MCF 10A (cell line): ENCODE results near the gene PPFIA2. TPM values are rescaled to one million over a fixed set of nuclear protein-coding genes. Genes with fewer than 3 reads are reported as not detected.

Source experiments
- BruUV-seq: library from RNA; stranded (reverse); fragments of 400-500 nt; replicated peaks from 2 replicates; lab custom pipeline; 2021; lab: Mats Ljungman, UMichigan
- CTCF ChIA-PET: fragments of 300-600 bp; sonication (Branson Sonifier 250); formaldehyde crosslinking; extraction: SDS; loops from one replicate; lab custom pipeline; 2021; ENCODE audit warnings: antibody characterized with exemption, inconsistent platforms; lab: Yijun Ruan, JAX
- POLR2A ChIA-PET: fragments of 300-600, 350-650 bp; sonication (Branson Sonifier 250); formaldehyde crosslinking; extraction: SDS; loops from one replicate; lab custom pipeline; 2020; ENCODE audit warnings: antibody characterized with exemption, inconsistent platforms; lab: Yijun Ruan, JAX
- DNase-seq: peaks from one replicate; pipeline ENCODE4 v3.0.0-alpha.2; 2018; ENCODE audit not compliant: unreplicated experiment
- H3K27ac Mint-ChIP-seq: one replicate; pipeline ENCODE4 v1.8.0; 2022; ENCODE audit warnings: mild to moderate bottlenecking, low read depth, mixed read lengths; ENCODE audit not compliant: unreplicated experiment
- H3K27me3 Mint-ChIP-seq: one replicate; pipeline ENCODE4 v1.8.0; 2022; ENCODE audit warnings: mixed read lengths; ENCODE audit not compliant: insufficient read depth, unreplicated experiment
- H3K36me3 Mint-ChIP-seq: one replicate; pipeline ENCODE4 v1.8.0; 2022; ENCODE audit warnings: mild to moderate bottlenecking, moderate library complexity, mixed read lengths; ENCODE audit not compliant: insufficient read depth, unreplicated experiment
- H3K4me1 Mint-ChIP-seq: one replicate; pipeline ENCODE4 v1.8.0; 2022; ENCODE audit warnings: mixed read lengths; ENCODE audit not compliant: insufficient read depth, unreplicated experiment
- H3K4me3 Mint-ChIP-seq: one replicate; pipeline ENCODE4 v1.8.0; 2022; ENCODE audit warnings: mild to moderate bottlenecking, moderate library complexity, mixed read lengths; ENCODE audit not compliant: unreplicated experiment
- H3K9me3 Mint-ChIP-seq: one replicate; pipeline ENCODE4 v1.8.0; 2022; ENCODE audit warnings: mixed read lengths; ENCODE audit not compliant: unreplicated experiment
- intact Hi-C: fragments of 100-400 bp; cut with micrococcal nuclease; formaldehyde crosslinking; loops from 2 replicates; pipeline ENCODE4 v1.14.1; 2022
- total RNA-seq: library from RNA; stranded (reverse); gene quantifications from 2 replicates; pipeline ENCODE4 v1.2.3, GENCODE V29; 2022
- TF ChIP-seq, protein P1 (sequence below): fragments of 200-600 bp; IDR thresholded peaks from one replicate; pipeline ENCODE4 v1.8.0; 2022; ENCODE audit warnings: antibody characterized with exemption, mild to moderate bottlenecking; ENCODE audit not compliant: unreplicated experiment

The PPFIA2 gene
- total RNA-seq, 1 experiment from 2014 or later, result 2.2 TPM

- ChIA-PET CTCF (interaction anchor here (0.6 to 0.7 kb wide), 2 partner anchors 416 to 1608 kb away, joined by 3 read pairs; no protein-coding TSS in a partner anchor), POLR2A (no interaction called here)
- intact Hi-C loops, result no loop called here
- no peaks in the 10 kb centered on the region for H3K9me3 Mint-ChIP-seq
- H3K27ac Mint-ChIP-seq, result no peak overlapping the region
- H3K4me1 Mint-ChIP-seq, result no peaks in the 10 kb centered on the region
- H3K4me3 Mint-ChIP-seq, result no peak overlapping the region
- no TSS peak for BruUV-seq
- TF ChIP-seq, protein P1, sequence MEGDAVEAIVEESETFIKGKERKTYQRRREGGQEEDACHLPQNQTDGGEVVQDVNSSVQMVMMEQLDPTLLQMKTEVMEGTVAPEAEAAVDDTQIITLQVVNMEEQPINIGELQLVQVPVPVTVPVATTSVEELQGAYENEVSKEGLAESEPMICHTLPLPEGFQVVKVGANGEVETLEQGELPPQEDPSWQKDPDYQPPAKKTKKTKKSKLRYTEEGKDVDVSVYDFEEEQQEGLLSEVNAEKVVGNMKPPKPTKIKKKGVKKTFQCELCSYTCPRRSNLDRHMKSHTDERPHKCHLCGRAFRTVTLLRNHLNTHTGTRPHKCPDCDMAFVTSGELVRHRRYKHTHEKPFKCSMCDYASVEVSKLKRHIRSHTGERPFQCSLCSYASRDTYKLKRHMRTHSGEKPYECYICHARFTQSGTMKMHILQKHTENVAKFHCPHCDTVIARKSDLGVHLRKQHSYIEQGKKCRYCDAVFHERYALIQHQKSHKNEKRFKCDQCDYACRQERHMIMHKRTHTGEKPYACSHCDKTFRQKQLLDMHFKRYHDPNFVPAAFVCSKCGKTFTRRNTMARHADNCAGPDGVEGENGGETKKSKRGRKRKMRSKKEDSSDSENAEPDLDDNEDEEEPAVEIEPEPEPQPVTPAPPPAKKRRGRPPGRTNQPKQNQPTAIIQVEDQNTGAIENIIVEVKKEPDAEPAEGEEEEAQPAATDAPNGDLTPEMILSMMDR, result no peak
- no peaks in the 10 kb centered on the region for H3K36me3 Mint-ChIP-seq
- peaks cover 9% of the 10 kb centered on the region for H3K27me3 Mint-ChIP-seq
- DNase-seq, result no peak
Measured at GRCh38 chr12:81543621-81544139, 215.5 kb downstream of the PPFIA2 start.

- peaks cover 16% of the 10 kb centered on the region for H3K27me3 Mint-ChIP-seq
- no peak overlapping the region for H3K27ac Mint-ChIP-seq
- no peaks in the 10 kb centered on the region for H3K9me3 Mint-ChIP-seq
- H3K4me3 Mint-ChIP-seq, result no peak overlapping the region
- intact Hi-C loops, result no loop called here
- CTCF ChIA-PET, result interaction anchor here (0.5 kb wide), 1 partner anchor 91 kb away, joined by 4 read pairs; no protein-coding TSS in a partner anchor
- H3K4me1 Mint-ChIP-seq, result no peaks in the 10 kb centered on the region
- POLR2A ChIA-PET, result no interaction called here
- DNase-seq, result no peak
- TF ChIP-seq, protein P1, result no peak
- H3K36me3 Mint-ChIP-seq, result no peaks in the 10 kb centered on the region
- no TSS peak for BruUV-seq
Measured at GRCh38 chr12:81542065-81543010, 216.8 kb downstream of the PPFIA2 start.

DNA sequence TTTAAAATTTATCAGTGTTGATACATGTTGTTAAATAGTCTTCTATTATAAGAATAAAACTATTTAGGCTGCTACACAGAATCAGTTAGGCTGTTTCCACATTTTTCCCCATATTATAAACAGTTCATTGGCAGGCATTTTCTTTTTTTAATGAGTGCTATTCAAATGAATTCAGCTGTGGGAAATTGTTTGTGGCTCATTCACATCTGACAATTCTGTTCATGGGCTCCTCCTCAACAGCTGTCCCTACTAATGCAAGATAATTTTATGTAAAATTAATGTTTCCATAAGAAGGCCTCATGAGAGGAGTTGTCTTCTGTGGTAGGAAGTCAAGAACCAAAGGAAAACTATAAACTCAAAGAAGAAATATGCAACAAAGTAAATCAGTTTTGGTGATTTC is 218.0 kb downstream of the PPFIA2 start:
- TF ChIP-seq, protein P1, result no peak
- POLR2A ChIA-PET, result no interaction called here
- no peak overlapping the region for H3K27ac Mint-ChIP-seq
- H3K4me1 Mint-ChIP-seq, result no peaks in the 10 kb centered on the region
- H3K36me3 Mint-ChIP-seq, result no peaks in the 10 kb centered on the region
- H3K27me3 Mint-ChIP-seq, result peaks cover 16% of the 10 kb centered on the region
- H3K4me3 Mint-ChIP-seq, result no peak overlapping the region
- BruUV-seq, result no TSS peak
- intact Hi-C loops, result no loop called here
- CTCF ChIA-PET, result interaction anchor here (1.3 kb wide), 1 partner anchor 36 kb away, joined by 4 read pairs; no protein-coding TSS in a partner anchor
- H3K9me3 Mint-ChIP-seq, result no peaks in the 10 kb centered on the region
- no peak for DNase-seq

DNA sequence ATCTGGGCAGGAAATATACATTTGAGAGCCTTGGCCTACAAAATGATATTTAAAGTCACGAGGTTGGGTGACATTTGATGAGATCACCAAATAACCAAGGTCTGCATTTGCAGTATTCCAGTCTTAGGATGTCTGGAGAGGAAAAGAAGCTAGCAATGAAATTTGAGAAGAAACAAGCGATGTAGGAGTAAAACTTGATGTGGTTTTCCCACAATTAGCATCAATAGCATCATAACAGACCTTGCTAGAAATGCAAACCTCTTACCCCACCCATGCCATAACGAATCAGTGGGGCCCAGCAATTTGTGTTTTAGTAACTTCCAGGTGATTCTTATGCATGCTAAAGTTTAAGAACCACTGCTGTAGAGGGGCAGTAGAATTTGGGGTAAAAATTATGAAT is 219.9 kb downstream of the PPFIA2 start:
- Mint-ChIP-seq H3K9me3 (no peaks in the 10 kb centered on the region), H3K27ac (no peak overlapping the region)
- POLR2A ChIA-PET, result no interaction called here

More for the DNA sequence above, 219.9 kb downstream of the PPFIA2 start:
- BruUV-seq, result no TSS peak
- CTCF ChIA-PET, result no interaction called here
- peaks cover 16% of the 10 kb centered on the region for H3K27me3 Mint-ChIP-seq
- H3K4me3 Mint-ChIP-seq, result no peak overlapping the region
- DNase-seq, result no peak
- H3K4me1 Mint-ChIP-seq, result no peaks in the 10 kb centered on the region
- intact Hi-C loops, result no loop called here
- TF ChIP-seq, protein P1, result no peak
- no peaks in the 10 kb centered on the region for H3K36me3 Mint-ChIP-seq
